Pons (tissue), 1 donor: ENCODE results near the gene USP10.
"Not testable (repeated sequence)": the region's sequence is repeated elsewhere in the genome, so short reads cannot be mapped to it uniquely, and the experiment has no call there.

ENCODE experiments used
- DNase-seq: peaks from one replicate; pipeline ENCODE4 v3.0.0-alpha.2; 2016; ENCODE audit warnings: low spot score

USP10 gene

DNA sequence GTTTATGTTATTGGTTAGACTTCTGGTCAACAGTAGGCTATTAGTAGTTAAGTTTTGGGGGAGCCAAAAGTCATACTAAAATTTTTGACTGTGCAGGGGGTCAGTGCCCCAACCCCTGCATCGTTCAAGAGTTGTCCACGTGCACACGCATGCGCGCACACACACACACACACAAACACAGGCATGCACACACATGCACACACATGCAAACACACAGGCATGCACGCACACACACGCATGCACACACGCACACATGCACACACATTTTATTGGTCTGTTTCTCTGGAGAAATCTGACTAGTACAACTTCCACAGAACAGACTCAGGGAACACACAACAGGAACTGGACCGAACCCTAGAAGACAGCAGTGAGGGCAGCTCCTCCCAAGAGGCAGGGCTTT, 24.4 kb upstream of the USP10 start:
- DNase-seq = no peak

DNA sequence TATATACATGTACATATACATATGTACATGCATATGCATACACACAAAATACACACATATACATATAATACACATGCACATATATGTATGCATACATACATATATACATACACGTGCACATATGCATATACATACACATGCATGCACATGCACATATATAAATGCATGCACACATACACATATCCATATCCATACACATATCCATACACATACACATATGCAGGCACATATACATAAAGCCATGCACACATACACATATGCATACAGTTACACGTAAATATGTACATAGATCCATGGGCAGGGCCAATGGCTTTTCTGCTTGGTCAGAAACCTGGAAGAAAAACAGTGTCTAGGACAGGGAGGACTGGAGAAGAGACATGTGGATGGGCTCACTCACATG, 23.9 kb upstream of the USP10 start:
- DNase-seq = no peak

DNA sequence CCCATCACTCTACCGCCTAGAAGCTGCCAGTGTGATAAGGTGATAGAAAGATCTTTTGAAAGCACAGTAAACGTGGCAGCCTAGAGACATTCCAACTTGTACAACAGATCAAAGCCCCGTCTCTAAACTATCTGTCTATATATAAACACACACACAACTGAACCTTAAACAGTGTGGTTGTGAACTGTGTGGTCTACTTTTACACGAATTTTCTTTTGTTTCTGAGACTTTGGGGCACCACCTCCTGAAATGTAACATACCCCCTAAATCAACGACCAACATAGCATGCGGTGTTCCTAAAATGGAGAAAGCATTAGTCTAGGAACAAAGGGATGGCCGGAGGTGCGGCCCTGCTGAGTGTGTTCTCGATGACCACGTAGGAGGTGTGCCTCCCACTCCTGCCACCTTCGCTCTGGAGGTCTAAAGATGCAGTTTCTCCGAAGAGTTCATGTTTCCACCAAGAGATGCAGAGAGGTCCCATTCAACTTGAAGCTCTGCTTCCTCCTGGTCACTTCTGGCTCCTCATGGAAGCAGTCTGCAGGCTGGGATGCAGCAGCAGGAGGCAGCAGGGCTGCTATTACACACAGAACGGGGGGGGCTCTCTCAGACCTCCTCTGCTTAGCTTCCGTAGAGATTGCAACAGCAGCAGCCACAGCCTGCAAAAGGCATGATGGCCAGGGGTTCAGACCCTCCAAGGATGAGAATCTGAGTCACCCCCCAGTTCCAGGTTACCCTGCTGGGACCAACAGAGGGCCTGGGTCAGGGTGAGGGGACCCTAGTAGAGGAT, 22.6 kb upstream of the USP10 start:
- no peak for DNase-seq

DNA sequence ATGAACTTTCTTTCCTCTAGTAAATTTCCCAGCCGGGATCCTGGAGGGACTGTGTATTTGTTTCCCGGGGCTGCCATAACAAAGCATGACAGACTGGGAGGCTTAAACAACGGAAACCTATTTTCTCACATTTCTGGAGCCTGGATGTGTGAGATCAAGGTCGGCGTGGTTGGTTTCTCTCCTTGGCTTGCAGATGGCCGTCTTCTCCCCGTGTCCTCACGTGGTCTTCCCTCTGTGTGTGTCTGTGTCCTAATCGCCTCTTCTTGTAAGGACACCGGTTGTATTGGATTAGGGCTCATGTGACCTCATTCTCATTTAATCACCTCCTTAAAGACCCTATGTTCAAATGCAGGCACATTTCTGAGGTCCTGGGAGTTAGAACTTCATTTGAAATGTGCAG, 22.0 kb upstream of the USP10 start:
- DNase-seq = no peak

DNA sequence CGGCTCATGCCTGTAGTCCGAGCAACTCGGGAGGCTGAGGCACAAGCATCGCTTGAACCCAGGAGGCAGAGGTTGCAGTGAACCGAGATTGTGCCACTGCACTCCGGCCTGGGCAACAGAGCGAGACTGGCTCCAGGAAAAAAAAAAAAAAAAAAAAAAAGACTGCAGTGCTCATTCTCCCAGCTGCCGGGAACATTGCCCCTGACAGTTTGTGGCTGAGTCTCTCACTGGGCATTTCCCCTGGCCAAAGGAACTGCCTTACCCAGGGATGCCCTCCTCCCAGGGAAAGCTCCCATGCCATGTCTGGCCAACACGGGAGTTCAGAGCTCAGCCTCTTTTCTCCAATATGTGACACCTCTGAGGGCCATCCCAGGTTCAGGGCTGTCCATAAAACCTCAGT, 21.3 kb upstream of the USP10 start:
- no peak for DNase-seq

DNA sequence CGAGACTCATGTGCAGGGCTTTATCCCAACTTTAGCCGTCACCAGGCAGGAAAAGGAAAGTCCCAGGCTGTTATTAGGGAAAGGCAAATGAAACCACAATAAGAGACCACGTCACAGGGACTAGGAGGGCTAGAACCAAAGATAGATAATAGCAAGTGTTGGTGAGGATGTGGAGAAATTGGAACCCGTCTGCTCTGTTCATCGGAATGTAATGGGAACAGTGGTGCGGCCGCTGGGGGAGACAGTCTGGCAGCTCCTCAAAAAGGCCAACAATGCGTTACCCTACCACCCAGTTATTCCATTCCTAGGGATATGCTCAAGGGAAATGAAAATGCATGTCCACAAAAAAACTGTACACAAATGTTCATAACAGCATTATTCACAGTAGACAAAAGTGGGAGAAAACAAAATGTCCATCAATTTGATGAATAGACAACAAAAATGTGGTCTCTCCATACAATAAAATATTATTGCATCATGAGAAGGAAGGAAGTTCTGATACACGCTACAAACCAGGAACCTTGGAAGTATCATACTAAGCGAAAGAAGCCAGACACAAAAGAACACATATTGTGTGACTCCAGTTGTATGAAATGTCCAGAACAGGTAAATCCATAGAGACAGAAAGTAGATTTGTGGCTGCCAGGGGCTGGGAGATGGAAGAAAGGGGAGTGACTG, 19.5 kb upstream of the USP10 start:
- no peak for DNase-seq

DNA sequence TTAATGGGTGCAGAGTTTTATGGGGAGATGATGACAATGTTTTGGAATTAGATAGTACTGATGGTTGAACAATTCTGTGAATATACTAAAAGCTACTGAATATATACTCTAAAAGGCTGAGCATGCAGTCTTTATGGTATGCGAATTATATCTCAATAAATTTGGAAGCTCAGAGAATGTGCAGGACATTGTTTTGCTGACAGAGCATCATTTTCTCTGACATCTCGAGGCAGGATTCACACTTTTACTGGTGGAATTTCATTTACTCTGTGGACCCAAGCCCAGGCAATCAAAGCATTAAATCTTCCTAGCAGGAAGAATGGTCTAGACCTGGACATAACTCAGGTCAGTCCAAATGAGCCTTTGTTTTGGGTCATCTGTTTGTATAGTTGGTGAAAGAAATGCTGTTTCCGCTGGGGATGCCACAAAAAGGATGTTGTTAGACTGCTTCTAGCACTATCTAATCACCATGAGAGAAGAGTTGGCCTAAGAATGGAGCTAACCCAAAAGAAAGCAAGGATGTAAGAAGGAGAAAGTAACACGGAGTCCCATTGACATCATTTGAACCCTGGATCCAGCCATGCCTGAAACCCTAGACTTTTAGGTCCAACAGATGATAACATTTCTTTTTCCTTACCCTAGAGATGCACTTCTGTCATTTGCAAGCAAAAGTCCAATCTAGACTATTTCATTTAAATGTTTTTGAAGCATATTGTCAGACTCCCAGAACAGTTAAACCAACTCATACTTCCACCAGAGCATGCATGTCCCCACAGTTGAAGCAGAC, 18.8 kb upstream of the USP10 start:
- DNase-seq = no peak

DNA sequence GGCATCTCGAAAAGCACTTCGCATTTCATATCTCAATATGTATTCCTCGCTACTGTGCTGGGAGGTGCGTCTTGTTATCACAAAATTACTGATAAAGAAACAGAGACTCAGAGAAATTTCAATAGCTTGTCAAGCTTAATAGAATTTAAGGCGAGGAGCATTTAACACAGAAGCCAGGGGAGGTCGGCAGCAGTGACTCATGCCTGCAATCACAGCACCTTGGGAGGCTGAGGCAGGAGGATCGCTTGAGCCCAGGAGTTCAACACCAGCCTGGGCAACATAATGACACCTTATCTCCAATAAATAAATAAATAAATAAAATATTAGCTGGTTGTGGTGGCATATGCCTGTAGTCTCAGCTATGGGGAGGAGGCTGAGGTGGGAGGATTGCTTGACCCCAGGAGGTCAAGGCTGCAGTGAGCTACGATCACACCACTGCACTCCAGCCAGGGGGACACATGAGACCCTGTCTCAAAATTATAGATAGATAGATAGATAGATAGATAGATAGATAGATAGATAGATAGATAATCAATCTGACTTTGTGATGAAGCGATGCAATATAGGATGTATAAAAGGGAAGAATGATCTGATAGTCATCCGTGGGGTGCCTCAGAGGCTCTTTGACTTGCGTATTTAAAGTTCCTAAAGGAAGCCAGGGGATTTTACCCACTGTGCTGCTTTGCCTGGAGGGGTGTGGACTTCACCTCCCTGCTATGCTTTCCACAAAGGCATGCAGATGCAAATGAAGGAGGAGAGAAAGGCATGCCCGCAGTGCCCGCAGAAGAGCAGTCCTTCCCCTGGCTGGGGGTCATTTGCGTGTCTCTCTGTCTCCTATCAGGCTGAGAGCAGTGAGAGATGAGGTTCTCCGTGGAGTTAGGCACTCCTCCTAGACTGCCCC, 15.9 kb upstream of the USP10 start:
- no peak for DNase-seq

DNA sequence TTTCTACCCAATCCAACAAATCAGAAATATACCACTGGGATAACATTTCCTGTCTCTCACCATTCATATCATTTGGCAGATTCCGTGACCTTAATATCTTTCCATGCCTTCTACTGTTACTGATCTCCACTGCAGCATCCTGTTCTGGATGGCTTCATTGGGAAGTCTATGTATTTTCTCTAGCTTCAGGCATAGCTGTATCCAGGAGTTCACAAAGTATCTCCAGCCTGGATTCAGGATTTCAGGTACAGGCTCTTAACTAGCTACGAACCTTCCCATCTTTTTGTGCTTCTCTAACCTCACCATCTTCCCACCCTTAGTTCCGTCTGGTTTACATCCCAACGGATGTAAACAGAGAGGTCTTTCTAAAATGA, 15.2 kb upstream of the USP10 start:
- DNase-seq = no peak

DNA sequence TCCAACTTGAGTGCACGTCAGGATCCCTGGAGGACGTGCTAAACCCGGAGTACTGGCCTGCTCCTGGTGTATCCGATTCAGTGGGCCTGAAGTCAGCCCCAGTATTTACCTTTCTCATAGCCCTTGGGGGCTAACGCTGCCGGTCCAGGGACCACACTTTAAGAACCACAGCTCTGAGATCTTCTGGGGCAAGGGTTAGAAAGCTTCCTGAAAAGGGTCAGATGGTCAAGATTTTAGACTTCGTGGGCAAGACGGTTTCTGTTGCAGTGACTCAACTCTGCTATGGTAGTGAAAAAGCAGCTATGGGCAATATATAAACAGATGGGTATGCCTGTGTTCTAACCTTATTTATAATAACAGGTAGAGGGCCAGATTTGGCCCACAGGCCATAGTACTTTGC, 14.6 kb upstream of the USP10 start:
- no peak for DNase-seq

DNA sequence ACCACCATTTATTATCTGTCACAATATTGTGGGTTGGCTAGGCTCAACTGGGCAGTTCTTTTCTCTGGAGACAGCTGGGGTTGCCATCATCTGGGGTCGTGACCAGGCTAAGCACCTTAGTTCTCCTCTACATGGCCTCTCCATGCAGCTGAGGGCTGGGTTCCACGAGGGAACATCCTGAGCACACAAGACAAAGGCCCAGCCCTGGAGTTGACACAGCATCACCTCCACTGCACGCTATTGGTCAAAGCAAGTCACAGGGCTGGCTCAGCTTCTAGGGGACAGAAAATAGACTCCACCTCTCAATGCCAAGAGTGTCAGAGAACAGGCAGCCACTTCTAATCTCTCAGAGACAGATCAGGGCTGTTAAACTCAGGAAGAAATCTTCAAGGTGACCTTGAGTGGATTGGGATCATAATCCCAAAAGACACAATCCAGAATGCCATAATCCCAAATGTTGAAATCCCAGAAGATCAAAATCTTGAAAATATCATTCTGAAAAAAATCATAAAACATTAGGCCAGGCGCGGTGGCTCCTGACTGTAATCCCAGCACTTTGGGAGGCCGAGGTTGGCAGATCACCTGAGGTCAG, 13.0 kb upstream of the USP10 start:
- DNase-seq = no peak

DNA sequence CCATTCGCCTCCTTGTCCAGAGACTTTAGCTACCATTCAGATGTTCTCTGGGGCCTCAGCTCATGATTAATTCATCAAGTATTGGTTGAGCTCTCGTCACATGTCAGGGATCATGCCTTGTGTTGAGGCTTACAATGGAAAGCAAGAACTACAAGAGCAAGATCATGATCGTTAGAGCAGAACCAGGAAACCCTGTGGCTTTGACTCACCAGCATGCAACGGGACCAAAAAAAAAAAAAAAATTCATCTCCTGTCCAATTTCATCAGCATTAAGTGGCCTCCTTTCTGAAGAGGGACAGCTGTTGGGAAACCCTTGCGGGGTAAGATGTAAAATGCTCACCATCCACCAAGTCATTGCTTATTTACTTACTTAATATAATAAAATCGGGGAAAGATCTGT, 12.1 kb upstream of the USP10 start:
- DNase-seq = no peak

DNA sequence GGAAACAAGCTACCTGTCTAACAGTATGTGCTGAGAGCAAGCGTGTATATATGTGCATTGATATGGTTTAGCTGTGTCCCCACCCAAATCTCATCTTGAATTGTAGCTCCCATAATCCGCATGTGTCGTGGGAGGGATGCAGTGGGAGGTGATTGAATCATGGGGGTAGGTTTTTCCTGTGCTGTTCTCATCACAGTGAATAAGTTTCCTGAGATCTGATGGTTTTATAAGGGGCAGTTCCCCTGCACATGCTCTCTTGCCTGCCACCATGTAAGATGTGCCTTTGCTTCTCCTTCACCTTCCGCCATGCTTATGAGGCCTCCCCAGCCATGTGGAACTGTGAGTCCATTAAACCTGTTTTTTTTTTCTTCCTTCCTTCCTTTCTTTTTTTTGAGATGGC, 11.6 kb upstream of the USP10 start:
- not testable (repeated sequence) for DNase-seq

DNA sequence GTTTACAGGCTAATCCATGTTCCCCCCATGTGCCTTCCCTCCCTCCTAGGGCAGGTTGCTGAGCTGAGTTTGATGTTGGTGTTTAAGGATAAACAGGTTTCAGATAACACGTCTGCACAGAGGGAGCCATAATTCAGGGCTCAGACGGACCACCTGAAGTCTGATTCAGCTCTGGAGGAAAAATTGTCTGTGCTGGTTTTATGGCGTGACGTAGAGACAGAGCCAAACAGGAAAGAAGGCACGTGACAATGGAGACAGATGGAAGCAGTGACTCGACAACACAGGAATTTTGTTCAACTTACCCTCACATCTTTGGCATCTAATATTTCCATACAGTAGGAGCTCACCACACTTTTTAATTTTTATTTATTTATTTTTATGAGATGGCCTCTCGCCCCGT, 10.7 kb upstream of the USP10 start:
- DNase-seq = no peak

DNA sequence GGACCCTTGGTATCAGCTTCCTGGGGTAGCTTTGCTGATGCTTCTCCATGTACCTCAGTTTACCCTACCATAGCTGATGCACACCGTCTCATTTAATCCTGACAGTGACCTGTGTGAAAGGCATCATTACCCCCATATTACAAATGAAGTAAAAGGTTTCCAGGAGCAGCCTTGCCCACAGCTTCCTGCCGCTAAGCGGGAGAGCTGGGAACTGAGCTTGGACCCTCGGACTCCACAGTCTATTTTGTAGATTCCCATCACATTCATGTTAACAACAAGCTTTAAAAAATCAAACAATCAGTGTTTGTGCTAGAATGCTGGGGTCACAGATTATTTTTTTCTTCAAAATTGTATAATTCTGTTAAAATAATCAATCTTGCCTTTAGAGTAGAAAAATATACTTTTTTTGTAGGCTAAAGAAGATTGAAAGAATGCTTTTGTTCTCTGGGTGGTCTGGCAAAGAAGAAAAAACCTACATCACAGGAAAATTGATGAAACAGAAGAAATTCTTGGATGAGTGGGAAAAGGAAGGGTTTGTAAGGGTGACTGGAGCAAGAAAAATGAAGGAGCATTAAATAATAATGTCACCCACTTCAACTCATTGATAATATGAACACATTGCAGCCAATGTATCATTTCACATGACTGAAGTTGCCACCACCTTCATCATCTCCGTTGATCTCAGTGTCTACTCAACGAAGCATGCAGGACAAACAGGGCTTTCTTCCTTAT, 9.5 kb upstream of the USP10 start:
- no peak for DNase-seq

DNA sequence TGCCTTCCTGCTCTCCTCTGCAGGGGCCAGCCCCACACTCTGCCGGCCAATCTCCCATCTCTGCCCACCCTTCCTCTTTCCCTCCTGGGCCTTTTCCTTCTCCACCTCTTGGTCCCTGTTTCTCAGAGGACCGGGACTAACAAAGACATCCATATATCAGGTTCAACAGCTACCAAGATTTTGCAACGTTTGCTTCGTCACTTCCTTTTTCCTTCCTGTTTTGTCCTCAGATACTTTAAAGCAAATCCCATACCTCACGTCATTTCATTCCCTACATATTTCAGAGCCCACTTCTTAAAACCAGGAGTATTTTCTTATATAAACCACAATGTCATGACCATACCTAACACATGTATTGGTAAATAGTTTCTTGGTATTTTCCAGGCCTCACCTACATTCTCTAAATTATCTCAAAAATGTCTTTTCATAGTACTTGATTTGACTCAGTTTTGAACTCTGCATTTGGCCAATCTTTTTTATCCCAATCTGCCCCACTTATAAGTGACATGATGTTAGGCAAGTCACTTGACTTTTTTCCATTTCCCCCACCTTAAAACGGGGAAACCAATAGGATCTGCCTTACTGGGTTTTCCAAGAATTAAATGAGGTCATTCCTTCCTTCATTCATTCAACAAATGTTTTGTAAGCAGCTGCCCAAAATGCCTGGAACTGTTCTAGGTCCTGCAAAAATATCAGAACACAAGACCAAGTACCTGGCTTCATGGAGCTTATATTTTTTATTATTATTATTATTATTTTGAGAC, 7.2 kb upstream of the USP10 start:
- DNase-seq = no peak

DNA sequence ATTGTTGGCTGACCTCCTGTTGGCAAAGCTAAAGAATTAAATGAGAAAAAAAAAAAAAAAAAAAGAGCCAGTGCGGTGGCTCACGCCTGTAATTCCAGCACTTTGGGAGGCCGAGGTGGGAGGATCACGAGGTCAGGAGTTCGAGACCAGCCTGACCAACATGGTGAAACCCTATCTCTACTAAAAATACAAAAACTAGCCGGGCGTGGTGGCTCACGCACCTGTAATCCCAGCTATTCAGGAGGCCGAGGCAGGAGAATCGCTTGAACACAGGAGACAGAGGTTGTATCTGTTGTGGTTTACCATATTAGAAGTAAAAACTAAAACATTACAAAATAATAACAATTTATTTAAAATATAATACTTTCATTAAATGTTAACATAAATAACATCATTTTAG, 5.9 kb upstream of the USP10 start:
- DNase-seq = not testable (repeated sequence)

DNA sequence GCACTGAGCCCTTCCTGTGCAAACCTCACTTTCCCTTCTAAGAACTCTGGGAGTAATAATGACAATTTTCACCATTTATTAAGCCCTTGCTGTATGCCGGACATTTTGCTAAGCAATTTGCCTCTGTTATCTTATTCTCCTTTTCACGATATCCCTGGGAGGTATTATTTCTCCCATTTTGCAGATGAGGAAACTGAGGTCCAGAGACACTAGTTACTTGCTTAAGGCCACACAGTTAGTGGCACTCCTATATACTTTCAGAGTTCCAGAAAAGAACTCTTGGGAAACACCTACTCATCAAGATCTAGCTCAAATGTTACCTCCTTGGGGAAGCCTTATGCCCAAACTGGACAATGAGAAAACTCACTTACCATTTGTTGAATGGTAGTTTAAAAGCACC, 4.8 kb upstream of the USP10 start:
- DNase-seq = no peak

DNA sequence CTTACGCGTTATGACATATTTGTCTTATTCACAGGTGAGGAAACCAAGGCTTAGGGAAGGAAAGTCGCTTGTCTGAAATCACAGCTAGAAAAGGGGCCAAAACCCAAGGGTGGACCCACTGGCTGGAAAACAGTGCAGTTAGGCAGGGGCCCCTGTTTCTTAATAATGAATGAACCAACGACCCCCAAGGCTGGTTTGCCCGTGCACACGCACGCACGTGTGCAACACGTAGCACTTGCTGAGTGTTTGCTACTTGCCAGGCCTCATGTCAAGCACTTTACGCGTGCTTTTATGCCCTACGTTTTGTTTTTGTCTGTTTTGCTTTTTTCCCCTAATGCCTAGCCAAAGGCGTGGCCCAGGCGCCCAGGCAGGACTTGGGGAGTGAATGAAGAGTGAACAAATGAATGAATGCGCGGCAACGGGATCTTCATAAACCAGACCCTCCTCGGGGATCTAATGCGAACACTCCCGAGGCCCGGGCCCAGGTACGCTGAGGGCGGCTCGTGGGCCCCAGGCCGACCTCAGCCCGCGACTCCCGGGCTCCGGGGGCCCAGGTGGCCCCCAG, 571 bp upstream of the USP10 start:
- no peak for DNase-seq
